GM21447 (cell line): Measurements from ENCODE around the gene ARPC1A.
A peak's percentile ranks its signal among the peaks of the same experiment; 100 is the strongest.
"Not testable (repeated sequence)": the region's sequence is repeated elsewhere in the genome, so short reads cannot be mapped to it uniquely, and the experiment has no call there.

ENCODE experiments used
- ATAC-seq: cut with Tn5 transposase; IDR thresholded peaks from one replicate; pipeline ENCODE4 v1.9.1; 2021; ENCODE audit not compliant: unreplicated experiment

Gene ARPC1A

GRCh38 chr7:99386584-99387238, 61.0 kb downstream of the ARPC1A start:
- no peak for ATAC-seq

- not testable (repeated sequence) for ATAC-seq
Observed at GRCh38 chr7:99387239-99387635, 61.5 kb downstream of the ARPC1A start.

GRCh38 chr7:99387912-99388311, 62.2 kb downstream of the ARPC1A start:
- no peak for ATAC-seq

- ATAC-seq = no peak
Observed at GRCh38 chr7:99389772-99390171, 64.1 kb downstream of the ARPC1A start.

- ATAC-seq = no peak
Observed at GRCh38 chr7:99390941-99391602, 65.4 kb downstream of the ARPC1A start.

- ATAC-seq = no peak
Observed at GRCh38 chr7:99392046-99392445, 66.3 kb downstream of the ARPC1A start.

- peak; percentile 65 for ATAC-seq
Observed at GRCh38 chr7:99392659-99393354, 67.1 kb downstream of the ARPC1A start.

GRCh38 chr7:99393355-99394187, 67.9 kb downstream of the ARPC1A start:
- peak; percentile 10 for ATAC-seq

- ATAC-seq = no peak
Observed at GRCh38 chr7:99394188-99394502, 68.4 kb downstream of the ARPC1A start.

GRCh38 chr7:99395616-99396327, 70.1 kb downstream of the ARPC1A start:
- ATAC-seq = no peak

- no peak for ATAC-seq
Observed at GRCh38 chr7:99396418-99397296, 71.0 kb downstream of the ARPC1A start.

- ATAC-seq = no peak
Observed at GRCh38 chr7:99397297-99397983, 71.7 kb downstream of the ARPC1A start.

- ATAC-seq = no peak
Observed at GRCh38 chr7:99398891-99399445, 73.3 kb downstream of the ARPC1A start.

GRCh38 chr7:99399597-99399996, 73.9 kb downstream of the ARPC1A start:
- ATAC-seq = no peak

- ATAC-seq = no peak
Observed at GRCh38 chr7:99402854-99403253, 77.2 kb downstream of the ARPC1A start.

GRCh38 chr7:99403764-99404163, 78.1 kb downstream of the ARPC1A start:
- ATAC-seq = no peak

- ATAC-seq = no peak
Observed at GRCh38 chr7:99404235-99404976, 78.7 kb downstream of the ARPC1A start.

GRCh38 chr7:99404977-99405320, 79.3 kb downstream of the ARPC1A start:
- no peak for ATAC-seq
